Activated naive CD4-positive, alpha-beta T cell treated with anti-CD3 and anti-CD28 coated beads for 36 hours (primary cell): ENCODE data around the gene PRSS1. TPM values are rescaled to one million over a fixed set of nuclear protein-coding genes. Genes with fewer than 3 reads are reported as not detected.
A peak's percentile ranks its signal among the peaks of the same experiment; 100 is the strongest.
"Not testable (repeated sequence)": the region's sequence is repeated elsewhere in the genome, so short reads cannot be mapped to it uniquely, and the experiment has no call there.

Experiments
- CTCF ChIA-PET: fragments of 350-600 bp; sonication (Branson Sonifier 250); formaldehyde crosslinking; loops from one replicate; lab custom pipeline; 2021; ENCODE audit warnings: antibody characterized with exemption; lab: Charles Lee
- DNase-seq: peaks from one replicate; pipeline ENCODE4 v3.0.0-alpha.2; 2020
- H3K27ac Mint-ChIP-seq: one replicate; pipeline ENCODE4 v1.8.0; 2021; ENCODE audit warnings: mild to moderate bottlenecking, mixed read lengths
- H3K27me3 Mint-ChIP-seq: one replicate; pipeline ENCODE4 v1.8.0; 2021; ENCODE audit warnings: low read depth, mixed read lengths
- H3K36me3 Mint-ChIP-seq: one replicate; pipeline ENCODE4 v1.8.0; 2021; ENCODE audit warnings: low read depth, mixed read lengths
- H3K4me1 Mint-ChIP-seq: one replicate; pipeline ENCODE4 v1.8.0; 2021; ENCODE audit warnings: low read depth, mixed read lengths
- H3K4me3 Mint-ChIP-seq: one replicate; pipeline ENCODE4 v1.8.0; 2021; ENCODE audit warnings: mild to moderate bottlenecking, moderate library complexity, mixed read lengths
- H3K9me3 Mint-ChIP-seq: one replicate; pipeline ENCODE4 v1.8.0; 2021; ENCODE audit warnings: mixed read lengths
- intact Hi-C: fragments of 100-400 bp; cut with micrococcal nuclease; formaldehyde crosslinking; loops from one replicate; pipeline ENCODE4 v1.15.1; 2023
- total RNA-seq, 2 experiments: library from RNA; stranded (reverse); gene quantifications; one replicate each; pipeline ENCODE4 v1.2.3, GENCODE V29; 2021

Gene PRSS1
- total RNA-seq, 2 experiments from 2014 or later = not detected

- Mint-ChIP-seq H3K4me1 (peaks cover 26% of the 10 kb centered on the region), H3K27ac (peak overlapping the region; percentile 79), H3K9me3 (no peaks in the 10 kb centered on the region), H3K36me3 (no peaks in the 10 kb centered on the region), H3K27me3 (no peaks in the 10 kb centered on the region), H3K4me3 (peak overlapping the region; percentile 65)
- no peak for DNase-seq
- intact Hi-C loops = no loop called here
- CTCF ChIA-PET = no interaction called here
These were observed 31.0 kb upstream of the PRSS1 start for GRCh38 chr7:142718313-142718712.

DNA sequence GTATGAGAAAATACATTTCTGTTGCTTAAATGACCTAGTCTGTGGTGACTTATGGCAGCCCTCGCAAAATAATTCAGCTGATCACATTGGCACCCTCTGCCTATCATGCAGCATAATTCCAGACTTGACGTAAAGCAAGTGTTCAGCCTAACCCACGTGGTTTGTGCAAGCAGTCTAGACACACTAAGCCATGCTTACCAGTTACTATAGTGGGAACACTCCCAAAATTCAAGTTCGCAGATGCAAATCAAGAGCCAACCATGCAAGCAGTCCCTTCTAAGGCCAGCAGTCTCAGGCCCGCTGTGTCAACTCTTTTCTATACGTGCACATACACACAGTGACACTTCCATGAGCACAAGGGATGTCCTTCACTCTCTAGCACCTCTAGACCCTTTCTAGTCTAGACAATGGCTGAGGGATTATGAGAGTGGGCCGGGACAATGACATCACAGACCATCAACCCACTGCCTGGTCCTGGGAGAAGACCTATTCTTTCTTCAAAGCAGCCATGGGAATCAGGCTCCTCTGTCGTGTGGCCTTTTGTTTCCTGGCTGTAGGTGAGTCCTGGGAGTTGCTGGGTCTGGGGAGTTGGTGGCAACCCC is 29.0 kb upstream of the PRSS1 start:
- Mint-ChIP-seq H3K4me1 (peaks cover 15% of the 10 kb centered on the region), H3K27ac (peak overlapping the region; percentile 79), H3K4me3 (peak overlapping the region; percentile 56), H3K27me3 (no peaks in the 10 kb centered on the region), H3K9me3 (no peaks in the 10 kb centered on the region), H3K36me3 (no peaks in the 10 kb centered on the region)
- CTCF ChIA-PET = interaction anchor here (1.5 kb wide), 1 partner anchor 8 kb away, joined by 3 read pairs; no protein-coding TSS in a partner anchor
- DNase-seq = no peak
- intact Hi-C loops = no loop called here

GRCh38 chr7:142720986-142721385 is 28.3 kb upstream of the PRSS1 start:
- Mint-ChIP-seq H3K27me3 (no peaks in the 10 kb centered on the region), H3K27ac (peak overlapping the region; percentile 79), H3K4me1 (peaks cover 15% of the 10 kb centered on the region), H3K9me3 (no peaks in the 10 kb centered on the region), H3K4me3 (peak overlapping the region; percentile 56), H3K36me3 (no peaks in the 10 kb centered on the region)
- CTCF ChIA-PET = interaction anchor here (1.5 kb wide), 1 partner anchor 9 kb away, joined by 3 read pairs; no protein-coding TSS in a partner anchor
- DNase-seq = no peak
- intact Hi-C loops = no loop called here

GRCh38 chr7:142722248-142722794 is 27.0 kb upstream of the PRSS1 start:
- Mint-ChIP-seq H3K27ac (peak overlapping the region; percentile 68), H3K9me3 (no peaks in the 10 kb centered on the region), H3K27me3 (no peaks in the 10 kb centered on the region), H3K36me3 (no peaks in the 10 kb centered on the region), H3K4me1 (peaks cover 10% of the 10 kb centered on the region), H3K4me3 (peak overlapping the region; percentile 80)
- CTCF ChIA-PET = no interaction called here
- no peak for DNase-seq
- intact Hi-C loops = no loop called here

DNA sequence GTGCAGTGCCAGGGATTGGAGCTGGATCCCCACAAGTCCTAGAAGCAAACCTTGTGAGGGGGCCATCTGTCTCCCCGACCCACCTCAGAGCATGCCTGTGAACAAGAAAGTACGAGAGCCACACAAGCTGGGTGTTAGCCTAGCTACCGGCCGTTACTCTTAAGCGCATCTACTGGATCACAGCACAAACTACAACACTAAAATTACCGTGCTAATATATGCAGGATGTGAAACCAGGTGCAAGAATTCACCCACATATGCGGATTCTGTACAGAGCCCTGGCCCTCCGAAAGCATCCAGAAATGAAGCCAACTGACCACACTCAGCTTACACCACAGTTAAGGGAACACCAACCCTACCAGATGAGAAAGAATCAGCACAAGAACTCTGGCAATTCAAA is 16.0 kb upstream of the PRSS1 start:
- intact Hi-C loops = no loop called here
- Mint-ChIP-seq H3K4me3 (no peak overlapping the region), H3K27ac (no peak overlapping the region), H3K36me3 (no peaks in the 10 kb centered on the region), H3K4me1 (no peaks in the 10 kb centered on the region), H3K27me3 (no peaks in the 10 kb centered on the region), H3K9me3 (no peaks in the 10 kb centered on the region)
- CTCF ChIA-PET = no interaction called here
- no peak for DNase-seq

GRCh38 chr7:142739923-142740492 is 9.3 kb upstream of the PRSS1 start:
- DNase-seq = no peak
- peak overlapping the region; percentile 36 for H3K4me3 Mint-ChIP-seq
- H3K4me1 Mint-ChIP-seq = peaks cover 7% of the 10 kb centered on the region
- H3K9me3 Mint-ChIP-seq = no peaks in the 10 kb centered on the region
- intact Hi-C loops = no loop called here
- CTCF ChIA-PET = no interaction called here
- H3K27me3 Mint-ChIP-seq = no peaks in the 10 kb centered on the region
- no peaks in the 10 kb centered on the region for H3K36me3 Mint-ChIP-seq
- peak overlapping the region; percentile 41 for H3K27ac Mint-ChIP-seq

DNA sequence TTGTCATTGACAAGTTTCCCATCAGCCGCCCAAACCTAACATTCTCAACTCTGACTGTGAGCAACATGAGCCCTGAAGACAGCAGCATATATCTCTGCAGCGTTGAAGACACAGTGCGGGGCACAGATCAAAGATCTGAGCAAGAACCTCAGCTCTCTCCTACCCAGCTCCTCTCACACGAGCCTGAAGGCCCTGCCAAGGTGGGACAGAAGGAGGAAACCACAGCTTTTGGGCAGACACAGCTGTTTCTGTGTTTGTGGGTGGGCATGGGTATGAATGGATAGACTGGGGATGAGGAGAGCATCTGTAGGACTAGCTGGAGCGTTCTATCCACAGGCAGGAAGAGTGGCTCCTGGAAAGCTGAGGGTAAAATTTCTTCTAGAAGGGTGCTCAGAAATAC is 8.5 kb upstream of the PRSS1 start:
- no peaks in the 10 kb centered on the region for H3K36me3 Mint-ChIP-seq
- intact Hi-C loops = no loop called here
- H3K4me3 Mint-ChIP-seq = no peak overlapping the region
- no peak overlapping the region for H3K27ac Mint-ChIP-seq
- CTCF ChIA-PET = no interaction called here
- H3K4me1 Mint-ChIP-seq = peaks cover 7% of the 10 kb centered on the region
- no peak for DNase-seq
- no peaks in the 10 kb centered on the region for H3K9me3 Mint-ChIP-seq
- H3K27me3 Mint-ChIP-seq = no peaks in the 10 kb centered on the region

DNA sequence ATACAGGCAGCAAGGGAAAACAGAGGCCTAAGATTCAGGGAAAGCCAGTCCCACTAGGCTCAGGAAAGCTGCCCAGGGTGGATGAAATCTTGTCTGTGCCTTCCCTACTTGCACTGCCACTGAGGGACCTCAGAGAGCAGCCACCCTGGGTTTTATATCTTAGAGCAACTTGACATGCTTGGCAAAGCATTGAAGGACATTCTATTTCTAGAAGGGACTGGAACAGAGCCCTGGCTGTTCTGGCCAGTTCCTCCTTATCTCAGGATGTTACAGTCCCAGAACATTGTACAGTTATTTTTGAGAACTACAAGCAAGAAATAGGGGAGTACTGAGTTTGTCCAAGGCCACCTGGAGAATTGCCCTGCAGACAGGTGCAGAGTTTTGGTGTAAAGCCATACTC is 7.3 kb upstream of the PRSS1 start:
- intact Hi-C loops, H3K27ac Mint-ChIP-seq, H3K4me1 Mint-ChIP-seq, H3K4me3 Mint-ChIP-seq, H3K9me3 Mint-ChIP-seq, H3K27me3 Mint-ChIP-seq, H3K36me3 Mint-ChIP-seq, CTCF ChIA-PET, DNase-seq: not testable (repeated sequence)

DNA sequence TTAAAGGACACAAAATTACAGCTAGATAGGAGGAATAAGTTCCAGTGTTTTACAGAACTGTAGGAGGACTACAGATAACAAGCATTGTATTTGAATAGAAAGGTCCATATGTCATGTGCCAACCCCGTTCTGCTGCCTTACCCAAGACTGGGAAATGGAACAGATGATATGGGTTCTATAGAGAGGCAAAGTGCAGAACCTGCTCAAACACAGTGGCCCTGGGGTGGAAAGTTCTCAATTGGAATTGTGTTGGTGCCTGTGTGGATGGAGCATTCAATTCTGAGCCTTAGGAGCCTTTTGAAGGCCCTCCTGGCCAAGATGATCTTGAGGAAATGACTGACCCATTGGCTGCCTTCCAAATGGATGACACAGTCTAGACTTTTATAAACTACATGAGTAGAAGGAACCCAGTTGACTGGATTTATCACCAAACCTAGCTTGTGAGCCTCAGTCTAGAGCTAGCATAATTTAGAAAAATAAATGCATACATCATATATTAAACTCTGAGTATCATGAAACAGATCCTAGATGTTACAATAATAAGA is 4.1 kb upstream of the PRSS1 start:
- Mint-ChIP-seq H3K36me3 (no peaks in the 10 kb centered on the region), H3K4me1 (peaks cover under 1% of the 10 kb centered on the region), H3K9me3 (no peaks in the 10 kb centered on the region), H3K27ac (no peak overlapping the region), H3K27me3 (no peaks in the 10 kb centered on the region), H3K4me3 (no peak overlapping the region)
- intact Hi-C loops = no loop called here
- DNase-seq = no peak
- CTCF ChIA-PET = no interaction called here

DNA sequence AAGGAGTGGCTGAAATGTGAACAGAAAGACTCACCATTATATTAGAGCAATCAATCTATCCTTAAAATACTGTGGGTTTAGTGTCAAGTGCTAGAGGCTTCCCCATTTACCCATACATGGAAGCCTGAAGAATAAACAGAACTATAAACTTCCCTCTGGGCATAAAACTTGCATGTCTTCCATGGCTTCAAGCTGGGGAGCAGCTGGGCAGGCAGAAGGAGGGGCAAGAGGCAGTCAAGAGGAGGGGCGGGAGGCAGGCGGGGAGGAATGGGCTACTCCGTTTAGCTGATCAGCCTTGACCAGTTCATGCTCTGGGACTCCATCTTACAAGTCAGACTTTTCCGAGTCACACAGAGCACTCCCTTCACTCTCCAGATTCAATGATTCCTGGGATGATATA is 3.5 kb upstream of the PRSS1 start:
- H3K36me3 Mint-ChIP-seq = no peaks in the 10 kb centered on the region
- intact Hi-C loops = no loop called here
- H3K27me3 Mint-ChIP-seq = no peaks in the 10 kb centered on the region
- CTCF ChIA-PET = no interaction called here
- H3K9me3 Mint-ChIP-seq = no peaks in the 10 kb centered on the region
- no peak overlapping the region for H3K27ac Mint-ChIP-seq
- no peak overlapping the region for H3K4me3 Mint-ChIP-seq
- DNase-seq = no peak
- H3K4me1 Mint-ChIP-seq = no peaks in the 10 kb centered on the region

DNA sequence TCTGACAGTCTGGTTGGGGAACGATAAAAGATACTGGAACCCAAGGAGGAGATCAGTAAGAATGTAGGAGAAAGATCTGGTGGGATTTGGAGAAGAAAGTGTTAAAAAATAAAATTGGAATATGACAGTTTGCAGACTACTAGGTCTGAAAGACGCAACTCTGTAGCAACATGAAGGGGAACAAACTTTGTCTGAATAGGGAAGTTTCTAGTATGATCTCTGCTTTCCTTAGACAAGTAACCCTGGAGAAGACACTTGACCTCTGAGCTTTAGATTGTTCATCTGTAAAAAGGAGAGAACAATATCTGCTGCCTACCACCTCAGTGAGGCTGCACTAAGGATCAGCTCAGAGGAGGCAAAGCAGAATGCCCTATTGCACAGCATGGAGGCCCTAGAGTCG is 3.0 kb upstream of the PRSS1 start:
- Mint-ChIP-seq H3K36me3 (no peaks in the 10 kb centered on the region), H3K27ac (no peak overlapping the region), H3K9me3 (no peaks in the 10 kb centered on the region), H3K4me3 (no peak overlapping the region), H3K4me1 (no peaks in the 10 kb centered on the region), H3K27me3 (no peaks in the 10 kb centered on the region)
- CTCF ChIA-PET = no interaction called here
- no peak for DNase-seq
- intact Hi-C loops = no loop called here

DNA sequence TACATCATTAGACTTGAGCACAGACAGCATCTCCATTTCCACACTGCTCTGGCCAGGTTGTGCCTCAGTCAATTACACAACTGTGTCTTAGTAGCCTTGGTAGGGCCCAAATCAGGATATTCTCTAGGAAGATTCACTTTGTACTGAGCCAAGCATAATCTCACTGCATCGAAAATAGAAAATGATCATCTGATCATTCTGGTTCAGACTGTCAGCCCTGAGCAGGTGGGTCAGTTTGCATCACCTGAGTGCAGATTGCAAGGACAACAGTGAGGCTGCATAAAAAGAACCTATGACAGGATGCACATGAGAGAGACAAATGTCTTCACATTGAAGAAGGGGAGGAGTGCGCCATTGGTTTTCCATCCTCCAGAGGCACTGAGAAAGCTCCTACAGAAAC is 862 bp upstream of the PRSS1 start:
- DNase-seq, H3K4me1 Mint-ChIP-seq, H3K27ac Mint-ChIP-seq, H3K27me3 Mint-ChIP-seq, H3K9me3 Mint-ChIP-seq, H3K36me3 Mint-ChIP-seq, CTCF ChIA-PET, intact Hi-C loops, H3K4me3 Mint-ChIP-seq: not testable (repeated sequence)
